ENCODE measurements around the gene LRCH2. TPM values are rescaled to one million over a fixed set of nuclear protein-coding genes. Genes with fewer than 3 reads are reported as not detected.
"Not testable (repeated sequence)": the region's sequence is repeated elsewhere in the genome, so short reads cannot be mapped to it uniquely, and the experiment has no call there.

Gene LRCH2
- total RNA-seq, 1 donor from 2014 or later: 4.3 TPM

GRCh38 chrX:115229337-115230003 lies 4.4 kb downstream of the LRCH2 start:
- no peak for TF ChIP-seq CTCF (IDR thresholded peaks at IDR 0.05)
- DNase-seq (no peak), ATAC-seq (peak in 1 of 2 donors; percentile 19)
- Histone ChIP-seq H3K36me3 (no peaks in the 10 kb centered on the region), H3K9me3 (no peaks in the 10 kb centered on the region), H3K27me3 (ENCODE audit: low read depth) (no peaks in the 10 kb centered on the region), H3K4me1 (no peaks in the 10 kb centered on the region), H3K4me3 (no peak overlapping the region), H3K27ac (no peak overlapping the region)
- intact Hi-C loops (cut with DNase I): no loop called here

- intact Hi-C loops (cut with DNase I): no loop called here
- peak in 1 of 2 donors; percentile 78 for ATAC-seq
- Histone ChIP-seq H3K9me3 (no peaks in the 10 kb centered on the region), H3K36me3 (no peaks in the 10 kb centered on the region), H3K27me3 (ENCODE audit: low read depth) (no peaks in the 10 kb centered on the region), H3K4me1 (no peaks in the 10 kb centered on the region), H3K27ac (no peak overlapping the region), H3K4me3 (no peak overlapping the region)
- no peak for DNase-seq
- TF ChIP-seq CTCF (IDR thresholded peaks at IDR 0.05): peak; percentile 21
Measured at GRCh38 chrX:115226929-115227328, 7.0 kb downstream of the LRCH2 start.

- DNase-seq; ATAC-seq; H3K9me3 ChIP-seq; H3K4me1 ChIP-seq; H3K27ac ChIP-seq; H3K4me3 ChIP-seq; H3K27me3 ChIP-seq (ENCODE audit: low read depth); H3K36me3 ChIP-seq; intact Hi-C loops (cut with DNase I): not testable (repeated sequence)
Measured at GRCh38 chrX:115217346-115217745, 16.6 kb downstream of the LRCH2 start.

GRCh38 chrX:115214605-115215004 lies 19.3 kb downstream of the LRCH2 start:
- Histone ChIP-seq H3K36me3 (no peaks in the 10 kb centered on the region), H3K27me3 (ENCODE audit: low read depth) (no peaks in the 10 kb centered on the region), H3K4me3 (no peak overlapping the region), H3K9me3 (no peaks in the 10 kb centered on the region), H3K4me1 (no peaks in the 10 kb centered on the region), H3K27ac (no peak overlapping the region)
- no peak for TF ChIP-seq CTCF (IDR thresholded peaks at IDR 0.05)
- intact Hi-C loops (cut with DNase I): no loop called here
- no peak for DNase-seq
- ATAC-seq: no peak

GRCh38 chrX:115214151-115214550 lies 19.7 kb downstream of the LRCH2 start:
- intact Hi-C loops (cut with DNase I): no loop called here
- TF ChIP-seq CTCF (IDR thresholded peaks at IDR 0.05): no peak
- ATAC-seq (no peak), DNase-seq (no peak)
- Histone ChIP-seq H3K36me3 (no peaks in the 10 kb centered on the region), H3K4me1 (no peaks in the 10 kb centered on the region), H3K27me3 (ENCODE audit: low read depth) (no peaks in the 10 kb centered on the region), H3K27ac (no peak overlapping the region), H3K9me3 (no peaks in the 10 kb centered on the region), H3K4me3 (no peak overlapping the region)

- H3K4me1 ChIP-seq; H3K27me3 ChIP-seq (ENCODE audit: low read depth); ATAC-seq; H3K9me3 ChIP-seq; intact Hi-C loops (cut with DNase I); H3K36me3 ChIP-seq; H3K4me3 ChIP-seq; H3K27ac ChIP-seq; DNase-seq: not testable (repeated sequence)
Measured at GRCh38 chrX:115209547-115209946, 24.3 kb downstream of the LRCH2 start.
